CD4-positive, alpha-beta T cell treated with Interferon alpha-2 for 1 hour (primary cell): ENCODE data around the gene LYSMD1.
A peak's percentile ranks its signal among the peaks of the same experiment; 100 is the strongest.
"Not testable (repeated sequence)": the region's sequence is repeated elsewhere in the genome, so short reads cannot be mapped to it uniquely, and the experiment has no call there.

ENCODE experiments used
- DNase-seq, 2 donors: peaks; one replicate each; pipeline ENCODE4 v3.0.0-alpha.2; 2020 to 2022

Gene LYSMD1

GRCh38 chr1:151165738-151166504 lies at the start of gene LYSMD1, which contains the start of gene SCNM1:
Gene LYSMD1 (minus strand): TSS chr1:151165902. CDS start chr1:151165258, 644 bp downstream.
Gene SCNM1 (plus strand): TSS chr1:151166144. CDS start chr1:151166153, 9 bp downstream.
- DNase-seq: peak; percentile 97 to 98

GRCh38 chr1:151213560-151213959 lies 47.9 kb upstream of the LYSMD1 start:
- DNase-seq: no peak

GRCh38 chr1:151211972-151212705 lies 46.4 kb upstream of the LYSMD1 start:
- DNase-seq: no peak

GRCh38 chr1:151210830-151211229 lies 45.1 kb upstream of the LYSMD1 start:
- DNase-seq: no peak

- not testable (repeated sequence) for DNase-seq
Measured at GRCh38 chr1:151205381-151205965, 39.8 kb upstream of the LYSMD1 start.

GRCh38 chr1:151199873-151200581 lies 34.3 kb upstream of the LYSMD1 start:
- peak in 1 of 2 donors; percentile 26 for DNase-seq

GRCh38 chr1:151198254-151199127 lies 32.8 kb upstream of the LYSMD1 start, which contains the start of gene PIP5K1A:
Gene PIP5K1A (plus strand): TSS chr1:151198552. CDS start chr1:151198997, 445 bp downstream.
- peak; percentile 99 for DNase-seq

GRCh38 chr1:151197863-151198253 lies 32.2 kb upstream of the LYSMD1 start:
- DNase-seq: no peak

- peak; percentile 58 to 75 for DNase-seq
Measured at GRCh38 chr1:151196292-151196800, 30.6 kb upstream of the LYSMD1 start.

GRCh38 chr1:151194894-151195594 lies 29.3 kb upstream of the LYSMD1 start:
- not testable (repeated sequence) for DNase-seq

- DNase-seq: no peak
Measured at GRCh38 chr1:151193856-151194255, 28.2 kb upstream of the LYSMD1 start.

- no peak for DNase-seq
Measured at GRCh38 chr1:151193304-151193703, 27.6 kb upstream of the LYSMD1 start.

- no peak for DNase-seq
Measured at GRCh38 chr1:151192047-151192446, 26.3 kb upstream of the LYSMD1 start.

- DNase-seq: peak; percentile 81 to 88
Measured at GRCh38 chr1:151189637-151190445, 24.1 kb upstream of the LYSMD1 start, which contains the start of gene VPS72. Gene VPS72 (minus strand): TSS chr1:151190197. CDS start chr1:151190121, 76 bp downstream.

- DNase-seq: not testable (repeated sequence)
Measured at GRCh38 chr1:151188667-151189066, 23.0 kb upstream of the LYSMD1 start.

GRCh38 chr1:151187205-151187604 lies 21.5 kb upstream of the LYSMD1 start:
- DNase-seq: no peak

- no peak for DNase-seq
Measured at GRCh38 chr1:151184211-151184610, 18.5 kb upstream of the LYSMD1 start.

GRCh38 chr1:151176514-151177045 lies 10.9 kb upstream of the LYSMD1 start:
- DNase-seq: no peak

GRCh38 chr1:151175863-151176262 lies 10.2 kb upstream of the LYSMD1 start, which contains the start of gene TMOD4:
Gene TMOD4 (minus strand): TSS chr1:151175981. CDS start chr1:151174875, 1,106 bp downstream.
- no peak for DNase-seq
